ENCODE data around the gene ATP5IF1. TPM values are rescaled to one million over a fixed set of nuclear protein-coding genes. Genes with fewer than 3 reads are reported as not detected.

The ATP5IF1 gene
- total RNA-seq, 2 donors from 2014 or later = 90.2 to 133 TPM

GRCh38 chr1:28200234-28200873, 35.6 kb upstream of the ATP5IF1 start:
- ATAC-seq (ENCODE audit: insufficient number of reproducible peaks, low FRiP score, low read depth) (no peak), DNase-seq (ENCODE audit: low spot score) (no peak)
- no peak for TF ChIP-seq CTCF (IDR thresholded peaks at IDR 0.05)
- Histone ChIP-seq H3K27me3 (replicated peaks; ENCODE audit: insufficient read depth) (no peaks in the 10 kb centered on the region), H3K36me3 (peaks cover 56% of the 10 kb centered on the region), H3K27ac (no peak overlapping the region), H3K4me3 (no peak overlapping the region), H3K9me3 (no peaks in the 10 kb centered on the region), H3K4me1 (ENCODE audit: control insufficient read depth in 1 of 2, low read depth in 2 of 2) (no peaks in the 10 kb centered on the region)

GRCh38 chr1:28205243-28205642, 30.7 kb upstream of the ATP5IF1 start:
- Histone ChIP-seq H3K27me3 (replicated peaks; ENCODE audit: insufficient read depth) (no peaks in the 10 kb centered on the region), H3K36me3 (peaks cover 69% of the 10 kb centered on the region), H3K4me1 (ENCODE audit: control insufficient read depth in 1 of 2, low read depth in 2 of 2) (no peaks in the 10 kb centered on the region), H3K4me3 (no peak overlapping the region), H3K27ac (no peak overlapping the region), H3K9me3 (no peaks in the 10 kb centered on the region)
- ATAC-seq (ENCODE audit: insufficient number of reproducible peaks, low FRiP score, low read depth) (no peak), DNase-seq (ENCODE audit: low spot score) (no peak)
- no peak for TF ChIP-seq CTCF (IDR thresholded peaks at IDR 0.05)

GRCh38 chr1:28208818-28209441, 27.0 kb upstream of the ATP5IF1 start:
- Histone ChIP-seq H3K4me1 (ENCODE audit: control insufficient read depth in 1 of 2, low read depth in 2 of 2) (no peaks in the 10 kb centered on the region), H3K36me3 (peaks cover 45% of the 10 kb centered on the region), H3K4me3 (no peak overlapping the region), H3K27ac (no peak overlapping the region), H3K27me3 (replicated peaks; ENCODE audit: insufficient read depth) (no peaks in the 10 kb centered on the region), H3K9me3 (no peaks in the 10 kb centered on the region)
- TF ChIP-seq CTCF (IDR thresholded peaks at IDR 0.05) = peak; percentile 34
- DNase-seq (ENCODE audit: low spot score) (no peak), ATAC-seq (ENCODE audit: insufficient number of reproducible peaks, low FRiP score, low read depth) (no peak)

GRCh38 chr1:28209700-28210099, 26.2 kb upstream of the ATP5IF1 start:
- no peak for DNase-seq (ENCODE audit: low spot score)
- no peak for ATAC-seq (ENCODE audit: insufficient number of reproducible peaks, low FRiP score, low read depth)
- Histone ChIP-seq H3K4me3 (no peak overlapping the region), H3K27ac (no peak overlapping the region), H3K9me3 (no peaks in the 10 kb centered on the region), H3K27me3 (replicated peaks; ENCODE audit: insufficient read depth) (no peaks in the 10 kb centered on the region), H3K4me1 (ENCODE audit: control insufficient read depth in 1 of 2, low read depth in 2 of 2) (no peaks in the 10 kb centered on the region), H3K36me3 (peaks cover 39% of the 10 kb centered on the region)
- TF ChIP-seq CTCF (IDR thresholded peaks at IDR 0.05) = no peak

- Histone ChIP-seq H3K9me3 (no peaks in the 10 kb centered on the region), H3K27ac (no peak overlapping the region), H3K27me3 (replicated peaks; ENCODE audit: insufficient read depth) (no peaks in the 10 kb centered on the region), H3K36me3 (peaks cover 23% of the 10 kb centered on the region), H3K4me3 (no peak overlapping the region), H3K4me1 (ENCODE audit: control insufficient read depth in 1 of 2, low read depth in 2 of 2) (no peaks in the 10 kb centered on the region)
- no peak for ATAC-seq (ENCODE audit: insufficient number of reproducible peaks, low FRiP score, low read depth)
- no peak for TF ChIP-seq CTCF (IDR thresholded peaks at IDR 0.05)
- DNase-seq (ENCODE audit: low spot score) = no peak
Measured at GRCh38 chr1:28213315-28213714, 22.6 kb upstream of the ATP5IF1 start.
